Stomach (tissue), 9 donors: ENCODE measurements around the gene CCDC183. TPM values are rescaled to one million over a fixed set of nuclear protein-coding genes. Genes with fewer than 3 reads are reported as not detected.

Source experiments
- DNase-seq, 2 donors: peaks; one replicate each; pipeline versions ENCODE4 v3.0.0 to v3.0.0-alpha.2; 2013 to 2019
- H3K27ac ChIP-seq, 5 donors: fragments of 200-600 bp in 4 of 5; sonication (generic) in 4 of 5; one replicate each; pipeline ENCODE4 v1.5.1; 2013 to 2019; ENCODE audit warnings: mild to moderate bottlenecking in 1 of 5, moderate library complexity in 1 of 5
- H3K27me3 ChIP-seq, 3 donors: fragments of 200-600 bp; sonication (generic); one replicate each; pipeline ENCODE4 v1.5.1; 2017 to 2019; ENCODE audit warnings: mixed run types in 1 of 3
- H3K36me3 ChIP-seq, 4 donors: fragments of 200-600 bp; sonication (generic); 1 replicate in 3 of 4; 2 replicates in 1 of 4; pipeline ENCODE4 v1.5.1; 2016 to 2019
- H3K4me1 ChIP-seq, 4 donors: fragments of 200-600 bp; sonication (generic); one replicate each; pipeline ENCODE4 v1.5.1; 2016 to 2019
- H3K4me3 ChIP-seq, 4 donors: fragments of 200-600 bp; sonication (generic) in 3 of 4; one replicate each; pipeline ENCODE4 v1.5.1; 2016 to 2019; ENCODE audit warnings: mild to moderate bottlenecking in 1 of 4
- H3K9me3 ChIP-seq, 4 donors: fragments of 200-600 bp; sonication (generic); one replicate each; pipeline ENCODE4 v1.5.1; 2016 to 2019
- EP300 ChIP-seq: sonication (generic); formaldehyde crosslinking; IDR thresholded peaks from one replicate; pipeline ENCODE4 v1.6.1; 2017; ENCODE audit warnings: antibody characterized with exemption
- POLR2A ChIP-seq, 4 donors: fragments of 450-650 bp; IDR thresholded peaks; one replicate each; pipeline ENCODE4 v1.6.1; 2016; ENCODE audit warnings: antibody characterized with exemption in 4 of 4, control low read depth in 2 of 4, mild to moderate bottlenecking in 1 of 4, moderate library complexity in 1 of 4
- POLR2AphosphoS5 ChIP-seq, 3 donors: sonication (generic); formaldehyde crosslinking; IDR thresholded peaks; one replicate each; pipeline ENCODE4 v1.6.1; 2016; ENCODE audit warnings: antibody characterized with exemption in 3 of 3
- WGBS, 5 donors: extraction: QIAGEN DNeasy Blood & Tissue Kit in 3 of 5; methylation state at CpG; one replicate each; pipeline versions ENCODE4 v1.1.5 to v1.1.7; 2013 to 2018; 5-methylcytosine and 5-hydroxymethylcytosine counted together
- intact Hi-C: fragments of 100-400 bp; cut with DNase I; formaldehyde crosslinking; loops from one replicate; pipeline ENCODE4 v1.15.1; 2023; ENCODE audit warnings: low total_unique reads
- polyA plus RNA-seq, 3 donors: library from polyadenylated mRNA; stranded (reverse); fragments of 200-250 nt; gene quantifications; one replicate each; pipeline ENCODE4 v1.2.3, GENCODE V29; 2013
- total RNA-seq, 5 donors: library from RNA; depleted of rRNA; stranded (reverse); fragments of >200 nt; gene quantifications; one replicate each; pipeline versions ENCODE4 v1.1.0 to v1.2.3, GENCODE V29; 2014 to 2016
- TF ChIP-seq, protein P1 (sequence below), 7 experiments: fragments of 450-650 bp in 4 of 7; fragments of 200-600 bp in 3 of 7; sonication (generic) in 3 of 7; IDR thresholded peaks; one replicate each; pipeline ENCODE4 v1.5.1; 2016 to 2019; ENCODE audit warnings: antibody characterized with exemption in 7 of 7, control low read depth in 2 of 7, mild to moderate bottlenecking in 1 of 7
- donor health status: healthy with polysubstance abuse.
- donor health status: Bipolar disorder and iron deficiency.
- donor health status: healthy.

Gene CCDC183
- total and polyA plus RNA-seq, 8 donors: 1.2 to 53.0 (median 4.7) TPM

DNA sequence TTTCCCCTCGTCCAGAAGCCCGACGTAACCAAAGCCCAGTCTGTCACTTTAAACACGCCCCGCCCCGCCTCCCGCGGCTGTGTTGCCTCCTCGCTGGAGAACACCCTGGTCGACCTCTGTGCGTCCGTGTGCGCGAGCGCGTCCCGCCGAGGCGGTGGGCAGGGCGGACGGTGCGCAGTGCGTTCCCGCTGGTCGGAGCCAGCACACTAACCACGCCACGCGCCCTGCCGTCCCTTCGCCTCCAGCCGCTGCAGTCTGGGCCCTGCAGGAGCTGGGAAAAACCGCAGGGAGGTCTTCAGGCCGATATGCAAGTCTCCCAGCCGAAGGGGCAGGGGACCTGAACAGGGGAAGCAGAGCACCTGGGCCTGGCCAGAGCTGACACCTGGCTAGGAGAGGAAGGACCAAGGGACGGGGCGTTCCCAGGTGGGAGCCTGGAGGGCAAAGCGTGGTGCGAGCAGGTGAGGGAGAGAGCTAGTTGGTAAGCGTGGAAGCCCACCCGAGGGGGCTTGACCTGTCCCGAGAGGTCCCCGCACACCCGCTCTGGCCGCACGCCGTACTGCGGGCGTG lies 51.8 kb downstream of the CCDC183 start:
- WGBS, 5 donors: 0 to 2% (median 1%) methylated on average over 38 to 48 of the region's 48 CpGs

DNA sequence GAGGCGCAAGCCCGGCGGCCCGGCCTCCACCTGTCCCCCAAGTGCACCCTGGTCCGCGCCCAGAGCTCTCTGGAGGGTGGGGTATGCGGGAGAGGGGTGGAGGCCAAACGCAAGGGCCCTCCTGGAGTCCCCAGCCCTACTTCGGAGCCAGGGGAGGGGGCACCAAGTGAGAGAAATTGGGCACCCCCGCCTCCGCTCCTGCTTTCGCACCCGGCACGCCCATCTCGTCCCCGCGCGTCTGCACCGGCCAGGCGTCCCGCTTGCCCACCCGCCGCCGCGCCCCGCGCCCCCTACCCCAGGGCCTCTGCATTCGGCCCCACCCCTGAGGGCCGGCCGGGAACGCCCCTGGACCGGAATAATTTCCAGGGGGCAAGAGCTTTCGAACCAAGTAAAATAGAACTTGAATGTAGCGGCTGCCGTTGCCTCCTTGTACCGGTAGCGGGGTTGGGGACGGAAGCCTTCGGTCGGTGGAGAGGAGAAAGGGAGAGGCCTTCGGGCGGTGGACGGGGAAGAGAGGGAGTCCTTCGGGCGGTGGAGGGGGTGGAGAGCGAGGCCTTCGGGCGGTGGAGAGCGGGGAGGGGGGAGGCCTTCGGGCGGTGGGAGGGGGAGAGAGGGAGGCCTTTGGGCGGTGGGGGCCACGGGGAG lies 52.4 kb downstream of the CCDC183 start:
- Histone ChIP-seq H3K4me1 (peaks cover 43 to 77% (median 76%) of the 10 kb centered on the region in 4 donors), H3K27ac (peak overlapping the region; percentile 85 to 99 (median 92)), H3K4me3 (peak overlapping the region; percentile 55 to 85 (median 61)), H3K27me3 (peaks cover 12 to 50% (median 37%) of the 10 kb centered on the region in 3 donors), H3K9me3 (no peaks in the 10 kb centered on the region), H3K36me3 (peaks cover 8 to 12% (median 10%) of the 10 kb centered on the region in 4 donors)
- intact Hi-C loops: no loop called here
- 0 to 10% (median 0%) methylated on average over 29 to 49 of the region's 53 CpGs for WGBS, 5 donors
- TF ChIP-seq POLR2A (IDR thresholded peaks at IDR 0.05) (no peak), POLR2AphosphoS5 (IDR thresholded peaks at IDR 0.05) (no peak), EP300 (no peak)
- TF ChIP-seq, protein P1, sequence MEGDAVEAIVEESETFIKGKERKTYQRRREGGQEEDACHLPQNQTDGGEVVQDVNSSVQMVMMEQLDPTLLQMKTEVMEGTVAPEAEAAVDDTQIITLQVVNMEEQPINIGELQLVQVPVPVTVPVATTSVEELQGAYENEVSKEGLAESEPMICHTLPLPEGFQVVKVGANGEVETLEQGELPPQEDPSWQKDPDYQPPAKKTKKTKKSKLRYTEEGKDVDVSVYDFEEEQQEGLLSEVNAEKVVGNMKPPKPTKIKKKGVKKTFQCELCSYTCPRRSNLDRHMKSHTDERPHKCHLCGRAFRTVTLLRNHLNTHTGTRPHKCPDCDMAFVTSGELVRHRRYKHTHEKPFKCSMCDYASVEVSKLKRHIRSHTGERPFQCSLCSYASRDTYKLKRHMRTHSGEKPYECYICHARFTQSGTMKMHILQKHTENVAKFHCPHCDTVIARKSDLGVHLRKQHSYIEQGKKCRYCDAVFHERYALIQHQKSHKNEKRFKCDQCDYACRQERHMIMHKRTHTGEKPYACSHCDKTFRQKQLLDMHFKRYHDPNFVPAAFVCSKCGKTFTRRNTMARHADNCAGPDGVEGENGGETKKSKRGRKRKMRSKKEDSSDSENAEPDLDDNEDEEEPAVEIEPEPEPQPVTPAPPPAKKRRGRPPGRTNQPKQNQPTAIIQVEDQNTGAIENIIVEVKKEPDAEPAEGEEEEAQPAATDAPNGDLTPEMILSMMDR (IDR thresholded peaks at IDR 0.05): no peak
- DNase-seq: peak; percentile 44 to 71

More for the DNA sequence above, 51.8 kb downstream of the CCDC183 start:
- Histone ChIP-seq H3K4me1 (peaks cover 49 to 83% (median 82%) of the 10 kb centered on the region in 4 donors), H3K9me3 (no peaks in the 10 kb centered on the region), H3K27ac (peak overlapping the region; percentile 85 to 99 (median 92)), H3K36me3 (peaks cover 8 to 12% (median 10%) of the 10 kb centered on the region in 4 donors), H3K27me3 (peaks cover 12 to 56% (median 41%) of the 10 kb centered on the region in 3 donors), H3K4me3 (peak overlapping the region; percentile 55 to 85 (median 61))
- peak; percentile 91 to 93 for DNase-seq
- peak; percentile 13 to 93 (median 92) for TF ChIP-seq POLR2AphosphoS5 (IDR thresholded peaks at IDR 0.05)
- no peak for TF ChIP-seq POLR2A (IDR thresholded peaks at IDR 0.05)
- TF ChIP-seq, protein P1 (IDR thresholded peaks at IDR 0.05): no peak
- intact Hi-C loops: no loop called here

DNA sequence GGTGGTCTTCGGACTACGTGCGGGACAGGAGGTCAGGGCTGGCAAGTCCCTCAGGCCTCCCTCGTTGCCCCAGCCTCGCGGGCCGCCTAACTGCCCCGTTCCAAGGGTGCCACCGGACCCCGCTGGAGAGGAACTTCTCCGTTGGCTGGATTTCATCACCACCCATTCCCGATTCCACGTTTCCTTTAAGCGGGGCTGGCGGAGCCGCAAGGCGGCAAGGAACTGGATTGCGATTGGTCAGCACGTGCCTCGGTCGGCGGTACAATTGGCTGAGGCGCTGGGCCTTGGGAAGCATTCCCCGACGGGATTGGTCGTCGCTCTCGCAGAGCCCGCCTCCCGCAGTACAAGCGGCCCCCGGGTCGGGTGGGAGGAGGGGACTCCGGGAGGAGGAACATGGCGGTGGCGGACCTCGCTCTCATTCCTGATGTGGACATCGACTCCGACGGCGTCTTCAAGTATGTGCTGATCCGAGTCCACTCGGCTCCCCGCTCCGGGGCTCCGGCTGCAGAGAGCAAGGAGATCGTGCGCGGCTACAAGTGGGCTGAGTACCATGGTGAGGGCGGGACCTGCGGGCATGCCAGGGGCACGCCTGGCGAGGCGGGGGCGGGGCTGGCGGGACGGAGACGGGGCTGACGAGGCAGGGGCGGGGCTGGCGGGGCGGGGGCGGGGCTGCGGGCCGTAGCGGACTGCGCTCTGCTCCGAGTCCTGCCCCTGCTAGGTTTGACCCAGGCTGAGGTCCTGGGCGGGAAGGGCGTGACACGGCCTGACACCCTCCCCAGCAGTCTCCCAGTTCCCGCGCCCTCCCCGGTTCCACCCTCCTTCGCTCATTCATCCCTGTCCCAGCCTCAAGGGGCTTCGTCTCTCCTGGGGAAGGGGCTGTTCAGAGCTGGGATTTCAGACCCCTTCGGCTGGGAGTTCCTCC lies 53.2 kb downstream of the CCDC183 start, which contains the start of gene PHPT1:
Gene PHPT1 (plus strand): TSS at position 372 of the 922 bp plus-strand sequence. CDS start 22 bp downstream, at position 394.
- intact Hi-C loops: no loop called here
- H3K4me3 ChIP-seq: peak within 1 kb of the TSS; percentile 55 to 85 (median 61)
- peak within 1 kb of the TSS; percentile 85 to 99 (median 92) for H3K27ac ChIP-seq
- peaks cover 35 to 75% (median 71%) of the 10 kb centered on the region in 4 donors for H3K4me1 ChIP-seq
- H3K36me3 ChIP-seq: peaks cover 8 to 12% (median 10%) of the 10 kb centered on the region in 4 donors
- peaks cover 12 to 42% (median 29%) of the 10 kb centered on the region in 3 donors for H3K27me3 ChIP-seq
- peak; percentile 99 to 100 for DNase-seq
- TF ChIP-seq POLR2A (IDR thresholded peaks at IDR 0.05) (peak in 2 of 4 donors; percentile 24 to 82), POLR2AphosphoS5 (IDR thresholded peaks at IDR 0.05) (peak; percentile 20 to 94 (median 88)), EP300 (no peak)
- TF ChIP-seq, protein P1 (IDR thresholded peaks at IDR 0.05): no peak
- H3K9me3 ChIP-seq: no peaks in the 10 kb centered on the region
- WGBS, 5 donors: 0 to 1% (median 1%) methylated on average over 20 to 77 of the region's 77 CpGs
